Fibroblast of lung (primary cell): Measurements from ENCODE around the gene NKD1. TPM values are rescaled to one million over a fixed set of nuclear protein-coding genes. Genes with fewer than 3 reads are reported as not detected.

Experiments used
- DNase-seq, 2 donors: peaks; one replicate each; pipeline versions ENCODE4 v3.0.0 to v3.0.0-alpha.2; 2010; ENCODE audit warnings: low read depth in 2 of 2
- H2AFZ ChIP-seq: 2 replicates; pipeline ENCODE4 v1.5.1; 2012; ENCODE audit warnings: low read length, control low read depth, inconsistent platforms
- H3K27ac ChIP-seq: 2 replicates; pipeline ENCODE4 v1.5.1; 2011; ENCODE audit warnings: low read length, control low read depth; ENCODE audit not compliant: insufficient read depth
- H3K27me3 ChIP-seq: 2 replicates; pipeline ENCODE4 v1.5.1; 2011; ENCODE audit warnings: mild to moderate bottlenecking, low read length; ENCODE audit not compliant: control insufficient read depth, insufficient read depth
- H3K36me3 ChIP-seq: 2 replicates; pipeline ENCODE4 v1.5.1; 2011; ENCODE audit warnings: low read length; ENCODE audit not compliant: control insufficient read depth, insufficient read depth
- H3K4me1 ChIP-seq: 2 replicates; pipeline ENCODE4 v1.5.1; 2011; ENCODE audit warnings: low read length; ENCODE audit not compliant: control insufficient read depth, insufficient read depth; ENCODE audit errors: extremely low read depth
- H3K4me2 ChIP-seq: 2 replicates; pipeline ENCODE4 v1.5.1; 2011; ENCODE audit warnings: low read length, control low read depth; ENCODE audit not compliant: insufficient read depth; ENCODE audit errors: extremely low read depth
- H3K4me3 ChIP-seq, 4 experiments: fragments of 200-600 bp in 1 of 4; sonication (generic) in 1 of 4; replicated peaks in 1 of 4; 2 replicates each; pipeline ENCODE4 v1.5.1; 2011 to 2016; ENCODE audit warnings: low read length in 4 of 4, low read depth in 3 of 4, mild to moderate bottlenecking in 3 of 4, control low read depth in 2 of 4, inconsistent platforms in 1 of 4, mixed read lengths in 1 of 4; ENCODE audit not compliant: insufficient read depth in 1 of 4; ENCODE audit errors: control extremely low read depth in 1 of 4
- H3K79me2 ChIP-seq: 2 replicates; pipeline ENCODE4 v1.5.1; 2012; ENCODE audit warnings: mild to moderate bottlenecking, low read length, inconsistent platforms; ENCODE audit not compliant: control insufficient read depth, insufficient read depth
- H3K9ac ChIP-seq: 2 replicates; pipeline ENCODE4 v1.5.1; 2011; ENCODE audit warnings: mild to moderate bottlenecking, low read length, control low read depth; ENCODE audit not compliant: insufficient read depth
- H3K9me3 ChIP-seq: 2 replicates; pipeline ENCODE4 v1.5.1; 2012; ENCODE audit warnings: low read depth, low read length; ENCODE audit not compliant: control insufficient read depth, insufficient read depth
- H4K20me1 ChIP-seq: 2 replicates; pipeline ENCODE4 v1.5.1; 2011; ENCODE audit warnings: low read length; ENCODE audit not compliant: control insufficient read depth, insufficient read depth; ENCODE audit errors: extremely low read depth
- CTCF ChIP-seq, 2 donors: IDR thresholded peaks in 1 of 2; conservative IDR thresholded peaks in 1 of 2; 1 replicate in 1 of 2; 2 replicates in 1 of 2; pipeline ENCODE4 v1.5.1; 2011 to 2012; ENCODE audit warnings: low read length in 2 of 2, control low read depth in 1 of 2, inconsistent platforms in 1 of 2, low read depth in 1 of 2, mild to moderate bottlenecking in 1 of 2
- EZH2 ChIP-seq: IDR thresholded peaks from 2 replicates; pipeline ENCODE4 v1.5.1; 2012; ENCODE audit warnings: low read length, control low read depth, mild to moderate bottlenecking; ENCODE audit errors: missing control alignments
- polyA plus RNA-seq, 2 donors: library from polyadenylated mRNA; depleted of rRNA in 1 of 2; stranded (reverse) in 1 of 2; unstranded in 1 of 2; fragments of >200 nt; gene quantifications; 2 replicates each; pipeline ENCODE4 v1.2.1, GENCODE V29; 2011 to 2012; ENCODE audit warnings: missing spikeins in 1 of 2
- total RNA-seq: library from RNA; depleted of rRNA; stranded (reverse); fragments of >200 nt; gene quantifications from 2 replicates; pipeline ENCODE4 v1.2.1, GENCODE V29; 2014

Gene NKD1
- total and polyA plus RNA-seq, 2 donors (not counting 1 experiment from before 2014, with no cell fraction given), result under 0.01 to 0.12 TPM

- no peaks in the 10 kb centered on the region for H3K9me3 ChIP-seq
- no peak overlapping the region for H3K9ac ChIP-seq
- H3K79me2 ChIP-seq, result no peaks in the 10 kb centered on the region
- H3K4me1 ChIP-seq, result peaks cover 6% of the 10 kb centered on the region
- H3K27ac ChIP-seq, result no peak overlapping the region
- no peak overlapping the region for H2AFZ ChIP-seq
- no peak overlapping the region for H3K4me3 ChIP-seq
- no peak for DNase-seq
- no peaks in the 10 kb centered on the region for H3K27me3 ChIP-seq
- no peak overlapping the region for H3K4me2 ChIP-seq
- TF ChIP-seq CTCF (conservative IDR thresholded peaks at IDR 0.05 in 1 of 2, IDR thresholded peaks at IDR 0.05 in 1 of 2; ENCODE audit: low read depth in 1 of 2, low read length in 2 of 2), result no peak
- TF ChIP-seq EZH2, result no peak
- no peaks in the 10 kb centered on the region for H3K36me3 ChIP-seq
- H4K20me1 ChIP-seq, result no peaks in the 10 kb centered on the region
Observed at GRCh38 chr16:50607051-50607431, 58.8 kb downstream of the NKD1 start.

- Histone ChIP-seq H3K9ac (no peak overlapping the region), H3K79me2 (no peaks in the 10 kb centered on the region), H3K27me3 (no peaks in the 10 kb centered on the region), H3K9me3 (no peaks in the 10 kb centered on the region), H3K4me1 (peaks cover 6% of the 10 kb centered on the region), H3K4me3 (no peak overlapping the region), H3K27ac (no peak overlapping the region), H3K4me2 (no peak overlapping the region), H2AFZ (no peak overlapping the region), H4K20me1 (no peaks in the 10 kb centered on the region), H3K36me3 (no peaks in the 10 kb centered on the region)
- DNase-seq, result no peak
- TF ChIP-seq EZH2 (no peak), CTCF (conservative IDR thresholded peaks at IDR 0.05 in 1 of 2, IDR thresholded peaks at IDR 0.05 in 1 of 2; ENCODE audit: low read depth in 1 of 2, low read length in 2 of 2) (no peak)
Observed at GRCh38 chr16:50607447-50607846, 59.3 kb downstream of the NKD1 start.

DNA sequence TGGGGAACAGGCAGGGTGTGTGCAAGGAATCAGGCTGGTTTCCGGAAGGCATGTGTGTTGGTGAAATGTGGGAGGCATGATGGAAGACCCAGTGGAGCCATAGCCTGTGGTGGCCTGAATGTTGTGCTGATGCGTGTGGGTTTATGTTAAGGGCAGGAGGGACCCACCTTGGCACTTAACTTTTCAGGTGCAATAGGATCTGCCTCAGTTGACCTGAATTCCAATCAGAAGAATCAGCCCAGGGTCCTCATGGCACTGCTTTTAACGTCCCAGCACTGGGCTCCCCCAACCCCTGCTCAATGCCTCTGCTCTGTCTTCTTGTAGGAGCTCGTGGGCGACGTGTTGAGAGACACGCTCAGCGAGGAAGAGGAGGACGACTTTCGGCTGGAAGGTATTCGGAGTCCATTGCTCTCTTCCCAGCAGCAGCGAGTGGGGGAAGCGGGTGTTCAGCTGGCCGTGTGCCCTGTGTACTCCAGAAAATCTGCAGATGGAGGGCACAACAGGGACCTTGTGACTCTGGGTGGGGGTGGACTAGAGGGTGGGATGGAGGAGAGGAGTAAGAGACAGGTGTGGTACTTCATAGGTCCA is 59.9 kb downstream of the NKD1 start:
- H3K27me3 ChIP-seq, result no peaks in the 10 kb centered on the region
- no peak overlapping the region for H2AFZ ChIP-seq
- no peaks in the 10 kb centered on the region for H4K20me1 ChIP-seq
- TF ChIP-seq EZH2, result no peak
- TF ChIP-seq CTCF (conservative IDR thresholded peaks at IDR 0.05 in 1 of 2, IDR thresholded peaks at IDR 0.05 in 1 of 2; ENCODE audit: low read depth in 1 of 2, low read length in 2 of 2), result no peak
- H3K4me1 ChIP-seq, result peaks cover 5% of the 10 kb centered on the region
- H3K4me3 ChIP-seq, result no peak overlapping the region
- no peak overlapping the region for H3K9ac ChIP-seq
- no peak overlapping the region for H3K4me2 ChIP-seq
- no peaks in the 10 kb centered on the region for H3K36me3 ChIP-seq
- DNase-seq, result no peak
- no peak overlapping the region for H3K27ac ChIP-seq
- no peaks in the 10 kb centered on the region for H3K9me3 ChIP-seq
- H3K79me2 ChIP-seq, result no peaks in the 10 kb centered on the region
